Vagina (tissue), 2 donors: ENCODE data around the gene HEYL. TPM values are rescaled to one million over a fixed set of nuclear protein-coding genes. Genes with fewer than 3 reads are reported as not detected.
A peak's percentile ranks its signal among the peaks of the same experiment; 100 is the strongest.

Experiments
- DNase-seq, 2 donors: peaks; one replicate each; pipeline ENCODE4 v3.0.0-alpha.2; 2017; ENCODE audit errors: extremely low spot score in 2 of 2
- H3K27ac ChIP-seq: fragments of 200-600 bp; sonication (generic); one replicate; pipeline ENCODE4 v1.5.1; 2019
- H3K27me3 ChIP-seq: fragments of 200-600 bp; sonication (generic); one replicate; pipeline ENCODE4 v1.5.1; 2019
- H3K36me3 ChIP-seq, 2 donors: fragments of 200-600 bp; sonication (generic); one replicate each; pipeline ENCODE4 v1.5.1; 2017 to 2019
- H3K4me1 ChIP-seq: fragments of 200-600 bp; sonication (generic); one replicate; pipeline ENCODE4 v1.5.1; 2019
- H3K4me3 ChIP-seq, 2 donors: fragments of 200-600 bp; sonication (generic); 1 replicate in 1 of 2; 2 replicates in 1 of 2; pipeline ENCODE4 v1.5.1; 2016 to 2019
- H3K9me3 ChIP-seq: fragments of 200-600 bp; sonication (generic); one replicate; pipeline ENCODE4 v1.5.1; 2019
- CTCF ChIP-seq, 3 experiments: fragments of 450-650 bp in 2 of 3; fragments of 200-600 bp in 1 of 3; sonication (generic) in 1 of 3; IDR thresholded peaks; one replicate each; pipeline ENCODE4 v1.5.1; 2017 to 2019; ENCODE audit warnings: antibody characterized with exemption in 3 of 3, mild to moderate bottlenecking in 2 of 3, moderate library complexity in 2 of 3
- POLR2A ChIP-seq, 2 donors: fragments of 450-650 bp; IDR thresholded peaks; one replicate each; pipeline ENCODE4 v1.6.1; 2017; ENCODE audit warnings: antibody characterized with exemption in 2 of 2, mild to moderate bottlenecking in 2 of 2, moderate library complexity in 2 of 2
- POLR2AphosphoS5 ChIP-seq, 2 donors: sonication (generic); formaldehyde crosslinking; IDR thresholded peaks; one replicate each; pipeline ENCODE4 v1.9.0; 2017; ENCODE audit warnings: antibody characterized with exemption in 2 of 2, mild to moderate bottlenecking in 2 of 2, low read depth in 1 of 2; ENCODE audit not compliant: insufficient read depth in 1 of 2
- intact Hi-C: fragments of 100-400 bp; cut with DNase I; formaldehyde crosslinking; loops from one replicate; pipeline ENCODE4 v1.15.1; 2023
- total RNA-seq: library from RNA; depleted of rRNA; stranded (reverse); fragments of >200 nt; gene quantifications from one replicate; pipeline ENCODE4 v1.2.3, GENCODE V29; 2016

The HEYL gene
- total RNA-seq, 1 donor from 2014 or later = 8.8 TPM

- no peaks in the 10 kb centered on the region for H3K4me1 ChIP-seq
- H3K27me3 ChIP-seq = no peaks in the 10 kb centered on the region
- H3K36me3 ChIP-seq = no peaks in the 10 kb centered on the region
- DNase-seq = no peak
- no peak overlapping the region for H3K4me3 ChIP-seq
- intact Hi-C loops = no loop called here
- H3K27ac ChIP-seq = no peak overlapping the region
- TF ChIP-seq CTCF (IDR thresholded peaks at IDR 0.05) (no peak), POLR2AphosphoS5 (IDR thresholded peaks at IDR 0.05; ENCODE audit: insufficient read depth in 1 of 2, low read depth in 1 of 2) (no peak), POLR2A (IDR thresholded peaks at IDR 0.05) (no peak)
- no peaks in the 10 kb centered on the region for H3K9me3 ChIP-seq
Measured at GRCh38 chr1:39617488-39618049, 21.9 kb downstream of the HEYL start.

- no peaks in the 10 kb centered on the region for H3K4me1 ChIP-seq
- H3K4me3 ChIP-seq = no peak overlapping the region
- intact Hi-C loops = no loop called here
- DNase-seq = no peak
- H3K9me3 ChIP-seq = no peaks in the 10 kb centered on the region
- H3K27me3 ChIP-seq = no peaks in the 10 kb centered on the region
- TF ChIP-seq POLR2A (IDR thresholded peaks at IDR 0.05) (no peak), CTCF (IDR thresholded peaks at IDR 0.05) (no peak), POLR2AphosphoS5 (IDR thresholded peaks at IDR 0.05; ENCODE audit: insufficient read depth in 1 of 2, low read depth in 1 of 2) (no peak)
- H3K27ac ChIP-seq = no peak overlapping the region
- no peaks in the 10 kb centered on the region for H3K36me3 ChIP-seq
Measured at GRCh38 chr1:39615086-39615673, 24.3 kb downstream of the HEYL start.

- Histone ChIP-seq H3K27me3 (no peaks in the 10 kb centered on the region), H3K36me3 (no peaks in the 10 kb centered on the region), H3K4me1 (no peaks in the 10 kb centered on the region), H3K27ac (no peak overlapping the region), H3K4me3 (no peak overlapping the region), H3K9me3 (no peaks in the 10 kb centered on the region)
- intact Hi-C loops = no loop called here
- DNase-seq = no peak
- TF ChIP-seq CTCF (IDR thresholded peaks at IDR 0.05) = no peak
- TF ChIP-seq POLR2AphosphoS5 (IDR thresholded peaks at IDR 0.05; ENCODE audit: insufficient read depth in 1 of 2, low read depth in 1 of 2) = no peak
- TF ChIP-seq POLR2A (IDR thresholded peaks at IDR 0.05) = no peak
Measured at GRCh38 chr1:39614488-39614887, 25.0 kb downstream of the HEYL start.

GRCh38 chr1:39613250-39613649 is 26.2 kb downstream of the HEYL start:
- intact Hi-C loops = no loop called here
- no peaks in the 10 kb centered on the region for H3K36me3 ChIP-seq
- H3K27me3 ChIP-seq = no peaks in the 10 kb centered on the region
- H3K27ac ChIP-seq = no peak overlapping the region
- H3K9me3 ChIP-seq = no peaks in the 10 kb centered on the region
- TF ChIP-seq CTCF (IDR thresholded peaks at IDR 0.05) (no peak), POLR2AphosphoS5 (IDR thresholded peaks at IDR 0.05; ENCODE audit: insufficient read depth in 1 of 2, low read depth in 1 of 2) (no peak), POLR2A (IDR thresholded peaks at IDR 0.05) (no peak)
- no peak overlapping the region for H3K4me3 ChIP-seq
- H3K4me1 ChIP-seq = no peaks in the 10 kb centered on the region
- no peak for DNase-seq

- Histone ChIP-seq H3K4me1 (no peaks in the 10 kb centered on the region), H3K36me3 (no peaks in the 10 kb centered on the region), H3K9me3 (no peaks in the 10 kb centered on the region), H3K4me3 (peak overlapping the region; percentile 7 to 18), H3K27me3 (no peaks in the 10 kb centered on the region), H3K27ac (no peak overlapping the region)
- DNase-seq = no peak
- intact Hi-C loops = loop anchor here (5.0 kb wide), 2 partner anchors 43 to 108 kb away; no protein-coding TSS in a partner anchor
- TF ChIP-seq POLR2AphosphoS5 (IDR thresholded peaks at IDR 0.05; ENCODE audit: insufficient read depth in 1 of 2, low read depth in 1 of 2) = peak in 1 of 2 donors; percentile 47
- peak; percentile 40 to 54 (median 41) for TF ChIP-seq CTCF (IDR thresholded peaks at IDR 0.05)
- TF ChIP-seq POLR2A (IDR thresholded peaks at IDR 0.05) = no peak
Measured at GRCh38 chr1:39609618-39610331, 29.7 kb downstream of the HEYL start.
